Bronchial epithelial cell (primary cell): ENCODE data around the gene CD79A. TPM values are rescaled to one million over a fixed set of nuclear protein-coding genes. Genes with fewer than 3 reads are reported as not detected.
A peak's percentile ranks its signal among the peaks of the same experiment; 100 is the strongest.
"Not testable (repeated sequence)": the region's sequence is repeated elsewhere in the genome, so short reads cannot be mapped to it uniquely, and the experiment has no call there.

ENCODE experiments used
- DNase-seq: peaks from one replicate; pipeline ENCODE4 v3.0.0-alpha.2; 2010; ENCODE audit warnings: low read depth
- FAIRE-seq: peaks from 2 replicates; lab custom pipeline; 2011; peaks lifted over from hg19 to GRCh38; lab: Jason Lieb, UNC
- H3K27me3 ChIP-seq: 2 replicates; pipeline ENCODE4 v1.5.1; 2011; ENCODE audit warnings: low read length; ENCODE audit not compliant: control insufficient read depth, insufficient read depth
- H3K36me3 ChIP-seq: 2 replicates; pipeline ENCODE4 v1.5.1; 2011; ENCODE audit warnings: low read length; ENCODE audit not compliant: control insufficient read depth, insufficient read depth
- H3K4me3 ChIP-seq: 2 replicates; pipeline ENCODE4 v1.5.1; 2011; ENCODE audit warnings: mild to moderate bottlenecking, low read depth, low read length, control low read depth
- total RNA-seq: library from RNA; depleted of rRNA; stranded (reverse); fragments of >200 nt; gene quantifications from 2 replicates; pipeline ENCODE4 v1.2.1, GENCODE V29; 2014
- TF ChIP-seq, protein P1 (sequence below): IDR thresholded peaks from 2 replicates; pipeline ENCODE4 v1.5.1; 2011; ENCODE audit warnings: mild to moderate bottlenecking, moderate library complexity, low read length, control low read depth, inconsistent platforms; ENCODE audit not compliant: insufficient read depth, severe bottlenecking

CD79A gene
- total RNA-seq, 1 donor from 2014 or later = not detected

DNA sequence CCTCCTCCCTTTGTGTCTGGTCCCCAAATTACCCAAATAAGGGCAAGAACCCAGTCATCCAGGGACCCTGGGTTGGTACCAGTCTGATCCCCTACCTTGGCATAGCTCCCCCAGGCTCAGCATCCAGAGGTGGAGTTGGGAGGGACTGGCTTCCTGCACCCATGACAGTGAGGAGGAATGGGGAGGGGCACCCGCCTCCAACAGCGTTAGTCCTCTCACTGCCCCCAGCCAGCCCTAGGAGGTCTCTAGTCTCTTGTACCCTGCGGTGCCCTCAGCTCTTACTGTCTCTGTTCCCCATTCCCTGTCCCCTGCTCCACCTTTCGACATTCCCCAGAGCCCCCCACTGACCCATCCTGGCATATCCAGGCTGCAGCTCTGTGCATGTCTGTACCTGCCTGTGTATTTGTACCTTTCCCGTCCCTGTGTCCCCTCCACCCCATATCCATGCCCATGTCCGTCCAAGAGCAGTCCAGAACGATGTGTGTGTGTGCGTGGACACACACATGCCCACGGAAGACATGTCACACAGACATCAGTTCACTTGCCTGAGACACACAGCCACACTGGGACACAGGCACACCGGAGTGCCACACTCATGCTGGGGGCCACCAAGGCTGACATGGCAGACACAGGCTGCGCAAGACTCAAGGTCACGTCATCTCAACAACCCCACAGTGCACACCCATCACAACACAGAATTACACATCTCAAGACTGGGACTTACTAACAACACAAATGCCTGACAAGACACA, 33.3 kb downstream of the CD79A start:
- TF ChIP-seq, protein P1, sequence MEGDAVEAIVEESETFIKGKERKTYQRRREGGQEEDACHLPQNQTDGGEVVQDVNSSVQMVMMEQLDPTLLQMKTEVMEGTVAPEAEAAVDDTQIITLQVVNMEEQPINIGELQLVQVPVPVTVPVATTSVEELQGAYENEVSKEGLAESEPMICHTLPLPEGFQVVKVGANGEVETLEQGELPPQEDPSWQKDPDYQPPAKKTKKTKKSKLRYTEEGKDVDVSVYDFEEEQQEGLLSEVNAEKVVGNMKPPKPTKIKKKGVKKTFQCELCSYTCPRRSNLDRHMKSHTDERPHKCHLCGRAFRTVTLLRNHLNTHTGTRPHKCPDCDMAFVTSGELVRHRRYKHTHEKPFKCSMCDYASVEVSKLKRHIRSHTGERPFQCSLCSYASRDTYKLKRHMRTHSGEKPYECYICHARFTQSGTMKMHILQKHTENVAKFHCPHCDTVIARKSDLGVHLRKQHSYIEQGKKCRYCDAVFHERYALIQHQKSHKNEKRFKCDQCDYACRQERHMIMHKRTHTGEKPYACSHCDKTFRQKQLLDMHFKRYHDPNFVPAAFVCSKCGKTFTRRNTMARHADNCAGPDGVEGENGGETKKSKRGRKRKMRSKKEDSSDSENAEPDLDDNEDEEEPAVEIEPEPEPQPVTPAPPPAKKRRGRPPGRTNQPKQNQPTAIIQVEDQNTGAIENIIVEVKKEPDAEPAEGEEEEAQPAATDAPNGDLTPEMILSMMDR = no peak
- FAIRE-seq (peak; percentile 92), DNase-seq (no peak)
- H3K4me3 ChIP-seq = no peak overlapping the region
- H3K36me3 ChIP-seq = peaks cover 11% of the 10 kb centered on the region
- peaks cover 32% of the 10 kb centered on the region for H3K27me3 ChIP-seq

DNA sequence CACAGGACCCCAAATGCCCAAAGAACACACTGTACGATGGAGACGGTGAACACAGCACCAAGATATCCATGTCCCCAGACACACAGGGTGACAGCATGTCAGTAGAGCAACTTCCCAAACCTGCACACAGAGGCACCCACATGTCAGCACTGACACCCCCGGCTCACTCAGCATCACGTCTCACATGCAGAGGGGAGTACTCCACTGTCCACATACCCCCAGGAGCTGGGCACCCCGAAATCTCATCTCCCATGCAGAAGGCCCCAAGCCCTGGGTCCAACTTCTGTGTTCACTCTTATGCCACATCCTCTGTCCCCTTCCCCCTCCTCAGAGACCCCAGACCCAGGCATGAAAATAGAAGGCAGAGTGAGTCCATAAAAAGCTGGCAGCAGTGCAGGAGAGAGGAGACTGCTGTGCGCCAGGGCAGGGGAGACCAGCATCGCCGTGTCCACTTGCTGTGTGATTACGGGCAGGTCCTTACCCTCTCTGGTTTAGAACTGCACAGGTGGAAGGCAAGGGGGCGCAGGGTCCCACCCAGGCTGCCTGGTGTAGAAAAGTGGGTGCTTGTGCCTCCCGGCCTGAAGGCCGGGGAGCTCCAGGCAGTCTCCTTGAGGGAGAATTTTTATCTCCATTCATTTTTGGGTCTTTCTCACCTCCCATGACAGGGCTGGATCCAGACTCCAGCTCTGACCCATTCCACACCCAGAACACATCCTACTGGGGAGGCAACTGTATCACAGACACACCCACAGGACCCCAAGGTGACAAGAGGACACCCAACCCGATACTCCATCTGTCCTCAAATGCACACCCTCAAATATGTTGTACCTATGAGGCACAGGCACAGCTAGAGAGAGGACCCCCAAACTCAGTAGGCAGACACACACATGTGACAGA, 34.2 kb downstream of the CD79A start:
- Histone ChIP-seq H3K4me3 (no peak overlapping the region), H3K27me3 (peaks cover 35% of the 10 kb centered on the region), H3K36me3 (peaks cover 5% of the 10 kb centered on the region)
- TF ChIP-seq, protein P1 = no peak
- peak; percentile 43 for FAIRE-seq
- DNase-seq = no peak

DNA sequence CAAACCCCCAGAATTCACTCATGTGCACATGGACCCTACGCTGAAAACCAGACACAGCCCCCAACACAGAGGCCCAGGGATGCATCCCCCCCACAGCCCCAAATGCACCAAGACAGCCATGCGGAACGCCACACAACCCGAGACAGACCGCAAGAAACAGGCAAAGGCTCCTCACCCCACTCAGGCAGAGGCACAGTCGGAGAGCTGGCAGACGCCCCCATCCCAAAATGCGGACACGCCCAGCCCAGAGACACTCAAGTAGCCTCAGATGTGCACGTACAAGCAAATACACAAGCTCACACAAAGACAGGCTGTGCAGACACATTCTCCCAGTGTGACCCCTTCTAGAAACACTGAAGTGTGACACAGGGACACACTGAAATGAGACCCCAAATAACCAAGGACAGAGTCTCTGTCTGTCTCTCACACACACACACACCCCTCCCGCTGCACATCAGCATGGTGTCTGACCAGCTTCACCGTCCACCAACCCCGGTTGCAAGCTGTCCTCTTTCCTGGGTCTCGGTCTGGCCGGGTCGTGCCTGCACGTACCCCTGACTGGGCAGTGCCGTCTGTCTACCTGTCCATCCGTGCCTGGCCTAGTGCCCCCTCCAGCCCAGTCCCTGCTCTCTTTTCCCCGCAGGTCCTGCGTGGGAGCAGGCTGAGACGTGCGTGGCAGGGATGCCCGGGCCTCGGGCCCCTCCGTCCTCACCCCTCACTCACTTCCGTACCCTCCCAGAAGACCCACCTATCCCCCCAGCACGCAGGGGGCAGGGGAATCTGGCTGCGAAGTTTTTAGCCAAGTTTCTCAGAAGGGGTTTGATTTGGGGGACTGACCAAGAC, 35.0 kb downstream of the CD79A start:
- Histone ChIP-seq H3K4me3 (no peak overlapping the region), H3K36me3 (no peaks in the 10 kb centered on the region), H3K27me3 (peaks cover 43% of the 10 kb centered on the region)
- TF ChIP-seq, protein P1 = no peak
- DNase-seq (no peak), FAIRE-seq (no peak)

DNA sequence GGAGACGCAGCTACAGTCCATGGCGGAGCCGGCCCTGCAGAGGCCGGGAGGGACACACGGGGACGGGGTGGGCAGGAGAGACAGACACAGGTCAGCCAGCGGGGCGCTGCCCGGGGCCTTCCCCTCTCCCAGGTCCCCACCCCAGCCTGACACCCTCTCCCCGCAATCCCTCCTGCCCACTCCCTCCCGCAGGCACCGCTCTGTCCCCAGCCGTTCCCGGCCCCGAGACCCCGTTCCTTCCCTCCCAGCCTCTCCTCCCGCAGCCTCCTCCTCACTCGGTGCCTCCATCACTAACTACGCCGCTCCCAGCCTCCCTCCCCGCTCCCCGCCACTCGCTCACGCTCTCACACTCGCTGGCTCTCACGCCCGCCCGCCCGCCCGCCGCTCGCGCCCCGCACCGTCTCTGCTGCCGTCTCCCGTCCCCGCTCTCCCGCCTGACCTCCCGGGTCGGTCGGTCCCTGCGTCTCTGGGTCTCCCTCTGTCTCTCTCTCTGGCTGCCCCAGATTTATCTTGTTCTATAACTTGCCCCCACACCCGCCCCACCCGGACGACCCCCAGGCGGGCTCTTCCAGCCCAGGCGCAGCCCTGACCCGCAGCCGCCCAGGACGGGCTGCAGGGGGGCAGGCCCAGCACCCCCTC, 35.9 kb downstream of the CD79A start:
- Histone ChIP-seq H3K4me3 (no peak overlapping the region), H3K36me3 (no peaks in the 10 kb centered on the region), H3K27me3 (peaks cover 47% of the 10 kb centered on the region)
- no peak for FAIRE-seq
- DNase-seq = no peak
- TF ChIP-seq, protein P1 = no peak

DNA sequence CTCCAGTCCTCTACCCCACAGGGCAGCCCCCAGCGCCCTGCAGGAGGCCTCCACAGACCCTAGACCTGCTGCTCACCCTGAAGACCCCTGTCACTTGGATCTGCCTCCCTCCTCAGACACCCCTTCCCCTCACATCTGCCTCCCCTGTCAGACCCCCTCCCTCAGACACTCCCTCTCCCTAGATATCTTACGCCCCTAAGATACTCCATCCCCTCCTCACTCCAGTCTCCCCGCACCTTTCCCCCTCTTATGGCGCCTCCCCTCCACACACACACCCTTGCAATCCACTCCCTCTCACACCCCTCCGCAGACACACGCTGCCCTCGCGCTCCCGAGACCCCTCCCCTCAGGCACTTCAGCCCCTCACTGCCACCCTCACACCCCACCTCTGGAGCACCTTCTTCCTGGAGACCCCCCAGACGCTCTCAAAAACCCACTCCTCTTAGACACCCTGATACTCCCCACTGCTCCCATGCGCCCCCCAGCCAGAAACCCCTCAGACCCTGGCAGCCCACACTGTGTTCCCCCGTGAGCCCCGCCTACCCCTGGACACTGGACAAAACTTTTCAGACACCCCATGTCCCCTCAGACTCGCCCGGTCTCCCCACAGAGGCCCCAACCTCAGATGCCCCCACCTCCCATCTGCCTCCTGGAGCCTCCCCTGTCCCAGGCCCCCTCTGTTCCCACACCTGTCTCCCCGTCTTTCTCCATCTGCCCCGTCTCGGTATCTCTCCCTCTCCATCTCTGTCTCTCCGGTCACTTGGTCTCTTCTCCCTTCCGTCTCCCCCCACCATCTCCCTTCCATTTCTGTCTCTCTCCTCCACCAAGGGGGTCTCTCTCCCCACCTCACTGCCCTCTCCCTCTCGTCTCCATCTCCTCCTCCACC, 36.7 kb downstream of the CD79A start:
- Histone ChIP-seq H3K27me3 (peaks cover 47% of the 10 kb centered on the region), H3K36me3 (no peaks in the 10 kb centered on the region), H3K4me3 (no peak overlapping the region)
- FAIRE-seq (no peak), DNase-seq (no peak)
- TF ChIP-seq, protein P1 = no peak

DNA sequence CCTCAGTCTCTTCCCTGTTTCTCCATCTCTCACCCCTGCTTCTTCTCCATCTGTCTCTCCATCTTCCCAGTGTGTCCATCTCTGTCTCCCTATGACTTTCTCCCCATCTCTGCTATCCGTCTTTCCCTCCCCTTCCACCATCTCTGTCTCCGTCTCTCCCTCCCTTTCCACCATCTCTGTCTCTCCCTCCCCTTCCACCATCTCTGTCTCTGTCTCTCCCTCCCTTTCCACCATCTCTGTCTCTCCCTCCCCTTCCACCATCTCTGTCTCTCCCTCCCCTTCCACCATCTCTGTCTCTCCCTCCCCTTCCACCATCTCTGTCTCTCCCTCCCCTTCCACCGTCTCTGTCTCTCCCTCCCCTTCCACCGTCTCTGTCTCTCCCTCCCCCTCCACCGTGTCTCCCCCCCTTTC, 37.4 kb downstream of the CD79A start:
- H3K36me3 ChIP-seq, H3K4me3 ChIP-seq, FAIRE-seq, DNase-seq: not testable (repeated sequence)
- peaks cover 47% of the 10 kb centered on the region for H3K27me3 ChIP-seq
